Activated T-helper 1 cell treated with anti-CD3 and anti-CD28 coated beads, Interleukin-2, amount 50 U/mL, for 16 hours (primary cell): ENCODE data around the gene GALNT13.
"Not testable (repeated sequence)": the region's sequence is repeated elsewhere in the genome, so short reads cannot be mapped to it uniquely, and the experiment has no call there.

Experiments
- DNase-seq, 2 donors: peaks; one replicate each; pipeline ENCODE4 v3.0.0-alpha.2; 2020; ENCODE audit warnings: low read depth in 1 of 2, low spot score in 1 of 2

The GALNT13 gene

DNA sequence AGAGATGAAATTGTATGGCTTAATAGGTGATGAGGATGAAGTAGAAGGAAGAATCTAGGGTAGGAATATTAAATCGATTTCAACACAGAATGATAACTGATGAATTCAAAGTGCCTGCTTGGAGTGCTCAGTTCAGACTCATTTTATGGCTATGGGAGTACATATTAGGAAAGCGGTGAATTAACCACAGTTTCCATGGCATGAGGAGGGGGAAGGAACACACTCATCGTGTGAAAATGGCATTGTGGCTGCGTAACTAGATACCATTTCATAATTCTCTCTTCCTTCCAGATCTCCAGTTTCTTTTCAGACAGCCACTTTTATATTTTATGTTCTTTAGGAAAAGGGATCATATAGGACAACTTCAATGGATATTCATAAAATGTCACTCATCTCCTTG lies 594.5 kb downstream of the GALNT13 start:
- no peak for DNase-seq

DNA sequence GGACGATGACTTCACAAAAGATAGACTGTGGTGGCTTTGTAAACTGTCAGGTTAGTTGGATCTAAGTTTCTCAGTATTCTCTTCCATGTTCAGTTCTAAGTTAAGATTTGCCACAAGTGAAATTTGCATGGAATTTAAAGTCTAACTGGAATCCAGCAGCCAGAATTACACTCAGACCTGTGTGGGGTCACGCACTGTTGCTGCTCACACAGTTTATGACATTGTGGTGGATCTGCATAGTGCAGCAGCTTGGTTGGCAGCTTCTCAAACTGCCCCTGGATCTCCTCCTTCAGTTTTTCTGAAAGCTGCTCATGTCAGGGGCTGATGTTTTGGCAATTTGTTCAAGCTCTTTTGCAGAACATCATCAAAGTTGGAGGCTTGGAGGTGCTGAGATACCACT lies 598.7 kb downstream of the GALNT13 start:
- DNase-seq = no peak

DNA sequence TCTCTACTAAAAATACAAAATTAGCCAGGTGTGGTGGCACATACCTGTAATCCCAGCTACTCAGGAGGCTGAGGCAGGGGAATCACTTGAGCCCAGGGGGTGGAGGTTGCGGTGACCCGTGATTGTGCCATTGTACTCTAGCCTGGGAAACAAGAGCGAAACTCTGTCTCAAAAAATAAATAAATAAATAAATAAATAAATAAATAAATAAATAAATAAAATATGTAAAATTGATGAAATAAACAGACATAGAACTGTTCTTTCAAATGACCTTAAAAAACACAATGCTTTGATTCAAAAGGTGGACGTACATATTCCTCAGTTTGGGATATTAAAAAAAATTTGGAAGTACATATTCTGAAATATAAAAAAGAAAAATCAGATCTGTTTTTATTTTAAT lies 599.8 kb downstream of the GALNT13 start:
- not testable (repeated sequence) for DNase-seq

DNA sequence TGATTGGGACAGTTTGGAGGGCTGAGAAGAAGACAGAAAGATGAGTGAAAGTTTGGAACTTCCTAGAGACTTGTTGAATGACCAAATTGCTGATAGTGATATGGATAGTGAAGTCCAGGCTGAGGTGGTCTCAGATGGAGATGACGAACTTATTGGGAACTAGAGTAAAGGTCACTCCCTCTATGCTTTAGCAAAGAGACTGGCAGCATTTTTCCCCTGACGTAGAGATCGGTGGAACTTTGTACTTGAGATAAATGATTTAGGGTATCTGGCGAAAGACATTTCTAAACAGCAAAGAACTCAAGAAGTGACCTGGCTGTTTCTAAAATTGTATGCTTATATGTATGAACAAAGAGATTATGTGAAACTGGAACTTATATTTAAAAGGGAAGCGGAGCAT lies 605.6 kb downstream of the GALNT13 start:
- no peak for DNase-seq

DNA sequence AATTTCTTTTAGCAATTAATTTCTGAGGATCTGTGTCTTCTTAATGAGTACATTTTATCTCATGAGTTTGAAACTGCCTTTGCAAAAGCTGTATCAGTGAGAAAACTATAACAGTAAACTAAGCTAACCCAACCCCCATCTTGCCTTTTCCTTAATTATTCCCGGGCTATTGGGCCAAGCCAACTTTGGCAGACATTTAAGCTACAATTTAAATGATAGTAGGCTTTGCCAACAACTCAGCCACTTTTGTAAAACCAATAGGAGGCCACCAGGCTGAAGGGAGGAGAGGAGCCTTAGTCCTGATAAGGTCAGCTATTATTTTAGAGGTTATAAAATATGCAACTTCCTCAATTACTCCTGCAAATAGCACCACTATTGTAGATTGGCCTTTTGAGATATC lies 608.8 kb downstream of the GALNT13 start:
- no peak for DNase-seq

DNA sequence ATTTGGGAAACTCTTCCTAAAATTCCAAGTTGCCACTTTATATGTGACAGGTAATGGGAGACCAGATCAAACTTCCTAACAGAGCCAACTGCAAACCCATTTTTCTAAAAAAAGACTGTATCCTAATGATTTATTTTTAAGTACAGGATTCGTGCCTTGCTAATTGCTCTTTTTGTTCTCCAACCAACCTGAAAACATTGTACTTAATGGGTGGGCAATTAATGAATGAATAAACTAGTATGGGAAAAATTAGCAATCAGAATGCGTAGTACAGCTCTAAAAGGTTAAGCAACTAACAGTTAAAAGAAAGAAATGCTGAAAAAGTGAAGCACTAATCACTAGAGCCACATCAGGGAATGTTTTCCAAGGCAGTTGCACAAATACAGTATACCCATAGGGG lies 609.6 kb downstream of the GALNT13 start:
- no peak for DNase-seq

DNA sequence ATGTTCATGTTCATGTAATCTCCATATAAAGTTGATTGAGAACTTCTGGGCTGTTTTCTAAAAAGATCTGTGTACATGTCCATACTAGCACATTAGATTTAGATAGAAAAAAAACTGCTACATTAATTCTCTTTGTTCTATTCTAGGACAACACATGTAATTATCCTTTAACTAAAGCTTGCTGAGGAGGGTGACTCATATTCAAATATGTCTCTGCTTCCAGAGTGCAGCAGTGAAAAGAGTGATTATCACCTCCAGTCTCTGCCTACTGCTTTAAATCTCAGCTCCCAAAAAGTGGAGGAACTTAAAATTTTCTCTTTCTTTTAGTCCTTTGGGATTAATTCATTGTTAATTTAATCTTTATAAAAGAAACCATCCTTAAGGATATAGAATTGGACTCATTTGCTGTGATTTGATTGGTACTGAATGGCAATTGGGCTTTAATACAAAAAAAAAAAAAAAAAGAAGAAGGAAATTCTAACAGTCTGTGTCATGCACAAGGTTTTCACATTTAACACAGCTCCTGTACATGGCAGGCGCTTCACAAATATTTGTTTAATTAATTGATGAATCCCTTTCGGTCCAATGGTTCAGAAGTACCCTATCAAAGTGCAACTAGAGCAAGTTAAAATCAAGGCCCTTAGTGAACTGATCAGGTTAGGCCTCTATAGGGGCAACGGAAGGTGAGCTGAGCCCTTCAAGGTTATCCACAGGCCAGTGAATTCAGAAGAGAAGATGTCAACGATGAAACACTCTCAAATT lies 612.8 kb downstream of the GALNT13 start:
- no peak for DNase-seq

DNA sequence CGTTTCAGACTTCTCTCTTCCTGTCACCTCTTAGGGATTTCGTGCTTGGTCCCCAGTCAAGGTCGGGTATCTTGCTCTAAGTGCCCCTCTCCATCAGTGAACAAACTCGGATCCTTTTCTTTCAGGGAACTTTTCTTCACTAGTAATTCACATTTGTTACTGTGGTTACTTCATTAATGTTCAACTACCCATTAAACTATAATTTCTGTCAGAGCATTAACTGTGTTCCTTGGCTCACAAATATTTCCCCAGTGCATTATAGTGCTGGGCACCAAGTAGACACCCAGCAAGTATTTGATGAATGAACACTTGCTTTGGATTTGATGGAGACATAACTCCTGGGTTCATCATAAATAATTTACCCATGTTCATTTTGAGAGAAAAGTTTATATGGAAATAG lies 617.1 kb downstream of the GALNT13 start:
- DNase-seq = no peak

DNA sequence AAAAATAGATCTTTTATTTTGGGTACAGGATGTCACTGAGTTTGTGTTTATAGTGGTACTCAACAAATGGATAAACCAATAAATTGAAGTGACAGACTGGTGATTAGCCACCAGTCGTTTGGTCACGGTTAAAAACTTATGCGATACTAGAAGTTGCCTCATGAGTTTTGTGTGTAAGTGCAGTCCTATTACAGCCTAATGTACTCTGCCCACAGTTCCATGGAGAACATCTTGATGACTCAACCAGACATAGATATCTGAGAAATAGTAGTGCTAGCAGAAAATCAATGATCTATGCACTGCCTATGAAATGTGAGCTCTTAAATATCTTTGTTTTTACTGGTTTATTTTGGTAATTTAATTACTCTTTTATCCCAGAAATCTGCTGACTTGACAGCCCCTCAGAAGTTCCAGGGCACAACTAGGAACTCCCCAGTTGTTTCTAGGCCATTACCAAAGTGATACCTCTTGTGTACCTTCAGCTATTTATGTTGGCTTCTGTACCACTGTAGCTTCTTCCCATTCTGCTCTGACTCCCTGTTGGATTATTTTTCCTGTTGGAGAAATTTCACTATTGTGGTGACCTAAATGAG lies 617.6 kb downstream of the GALNT13 start:
- DNase-seq = no peak

DNA sequence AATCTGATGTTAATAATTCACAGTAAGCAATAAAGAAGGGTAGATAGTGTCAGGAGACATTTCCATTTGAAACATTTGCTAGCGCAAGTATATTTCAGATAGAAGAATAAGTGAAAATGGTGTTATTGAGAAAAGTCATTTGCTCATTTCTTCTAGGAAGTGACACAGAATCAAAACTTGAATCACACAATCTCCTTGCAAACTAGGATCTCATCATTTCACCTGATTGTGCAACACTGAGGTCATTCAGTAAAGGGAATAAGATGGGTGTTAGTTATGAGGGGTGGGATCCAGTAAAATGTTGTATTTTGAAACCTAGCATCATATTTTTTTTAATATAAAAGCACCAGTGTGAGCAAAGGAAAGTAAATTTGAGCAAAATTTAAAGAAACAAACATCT lies 618.8 kb downstream of the GALNT13 start:
- DNase-seq = no peak

DNA sequence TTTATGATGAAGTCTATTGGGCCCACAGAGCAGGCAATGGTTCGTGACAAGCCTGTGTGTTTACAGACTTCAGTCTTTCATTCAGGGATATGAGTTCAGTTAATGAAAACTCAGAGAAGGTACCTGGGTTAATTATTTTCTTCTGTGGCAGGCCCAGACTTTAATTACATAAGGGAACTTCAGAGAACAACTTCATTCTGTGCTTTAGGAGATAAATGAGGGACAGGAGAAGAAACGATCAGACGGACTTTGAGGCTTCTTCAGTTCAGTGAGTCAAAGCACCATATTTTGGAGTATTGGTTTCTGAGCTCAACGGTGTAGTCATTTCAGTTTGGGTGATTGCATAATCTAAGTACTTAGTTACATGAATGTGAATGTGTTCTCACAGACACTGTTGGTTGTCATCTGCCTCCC lies 623.7 kb downstream of the GALNT13 start:
- no peak for DNase-seq

DNA sequence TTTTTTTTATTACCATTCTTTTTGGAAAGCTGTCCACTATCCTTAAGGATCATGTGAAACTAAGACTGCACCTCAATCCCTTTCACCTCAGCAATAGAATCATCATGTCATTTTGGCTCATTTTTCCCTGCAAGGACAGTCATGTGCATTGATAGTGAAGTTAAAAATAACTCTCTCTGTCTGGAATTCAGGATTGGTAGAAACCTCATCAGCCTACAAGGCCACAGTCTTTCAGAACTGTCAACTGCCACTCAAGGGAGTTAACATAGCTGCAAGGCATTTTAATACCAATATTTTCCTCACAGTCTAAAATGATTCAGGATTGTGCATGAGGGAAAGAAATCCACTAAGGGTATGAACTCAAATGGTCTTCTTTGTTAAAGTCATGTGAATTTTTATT lies 625.3 kb downstream of the GALNT13 start:
- DNase-seq = no peak
